HepG2 (cell line): Measurements from ENCODE around the gene SEPTIN10. TPM values are rescaled to one million over a fixed set of nuclear protein-coding genes. Genes with fewer than 3 reads are reported as not detected.
A peak's percentile ranks its signal among the peaks of the same experiment; 100 is the strongest.

Experiments
- FOXK1 ChIP-seq: sonication (generic); formaldehyde crosslinking; IDR thresholded peaks from 2 replicates; pipeline ENCODE4 v1.4.0; 2020; ENCODE audit warnings: low read depth, missing genetic modification reagents, borderline replicate concordance
- REST ChIP-seq, 2 experiments: IDR thresholded peaks; 2 replicates each; pipeline ENCODE4 v1.6.1; 2011 to 2012; ENCODE audit warnings: low read length in 2 of 2, borderline replicate concordance in 1 of 2, low read depth in 1 of 2, mild to moderate bottlenecking in 1 of 2, moderate library complexity in 1 of 2
- THRA ChIP-seq: sonication (generic); formaldehyde crosslinking; IDR thresholded peaks from 2 replicates; pipeline ENCODE4 v1.4.0; 2020; ENCODE audit warnings: missing genetic modification reagents, borderline replicate concordance
- ZBTB3 ChIP-seq: sonication (generic); formaldehyde crosslinking; IDR thresholded peaks from 2 replicates; pipeline ENCODE4 v1.4.0; 2020; ENCODE audit warnings: low read depth, mild to moderate bottlenecking, moderate library complexity, missing genetic modification reagents, borderline replicate concordance
- ZHX2 ChIP-seq, 2 experiments: sonication (generic) in 1 of 2; formaldehyde crosslinking in 1 of 2; IDR thresholded peaks; 2 replicates each; pipeline versions ENCODE4 v1.6.1 to v1.9.0; 2014 to 2022; ENCODE audit warnings: antibody characterized with exemption in 1 of 2, borderline replicate concordance in 1 of 2, inconsistent platforms in 1 of 2, low read depth in 1 of 2, missing genetic modification reagents in 1 of 2
- ZNF142 ChIP-seq: sonication (generic); formaldehyde crosslinking; IDR thresholded peaks from 2 replicates; pipeline ENCODE4 v1.4.0; 2020; ENCODE audit warnings: missing genetic modification reagents
- ZNF556 ChIP-seq: sonication (generic); formaldehyde crosslinking; IDR thresholded peaks from 2 replicates; pipeline ENCODE4 v1.4.0; 2020; ENCODE audit warnings: mild to moderate bottlenecking, missing genetic modification reagents, borderline replicate concordance
- ZNF607 ChIP-seq: sonication (generic); formaldehyde crosslinking; IDR thresholded peaks from 2 replicates; pipeline ENCODE4 v1.5.1; 2020; ENCODE audit warnings: missing genetic modification reagents, mild to moderate bottlenecking, borderline replicate concordance
- polyA plus RNA-seq, 8 experiments: library from polyadenylated mRNA; depleted of rRNA in 3 of 8; stranded (reverse) in 7 of 8; unstranded in 1 of 8; fragments of >200 nt; fragmentation: Illumina TruSeq in 4 of 8; extraction: Trizol in 4 of 8; gene quantifications; 2 replicates each; pipeline versions ENCODE4 v1.2.1 to v1.2.3, GENCODE V29; 2011 to 2016; ENCODE audit warnings: low read depth in 4 of 8, missing spikeins in 1 of 8, mixed read lengths in 1 of 8; ENCODE audit not compliant: insufficient read depth in 1 of 8
- total RNA-seq, 5 experiments: library from RNA; depleted of rRNA; stranded (reverse); fragments of >200 nt; fragmentation: Illumina TruSeq; extraction: Trizol; gene quantifications; 2 replicates each; pipeline ENCODE4 v1.2.3, GENCODE V29; 2016; ENCODE audit warnings: low read depth in 1 of 5

Gene SEPTIN10
- total and polyA plus RNA-seq, 2 of the 13 experiments (the other 11 are each of a cell fraction or from before 2014, with no cell fraction given): 45.8 to 67.5 TPM

GRCh38 chr2:109558076-109558882 lies 55.5 kb downstream of the SEPTIN10 start (continued):
- TF ChIP-seq FOXK1 (CRISPR knock-in tag) (peak; percentile 86; the same call in 1 of the 2 replicates), ZNF607 (CRISPR knock-in tag) (no peak), ZBTB3 (CRISPR knock-in tag) (peak; percentile 48; the same call in 1 of the 2 replicates), ZNF142 (CRISPR knock-in tag) (no peak), ZHX2 (IDR thresholded peaks at IDR 0.05; ENCODE audit: low read depth) (no peak), ZHX2 (CRISPR knock-in tag; IDR thresholded peaks at IDR 0.05; ENCODE audit: borderline replicate concordance) (no peak), REST (IDR thresholded peaks at IDR 0.05; ENCODE audit: borderline replicate concordance in 1 of 2, low read depth in 1 of 2, low read length in 2 of 2) (no peak), THRA (CRISPR knock-in tag) (peak; percentile 51; the same call in 1 of the 2 replicates), ZNF556 (CRISPR knock-in tag) (peak; percentile 38; the same call in 1 of the 2 replicates)
